HCT116 (cell line): ENCODE data around the gene PCSK9. TPM values are rescaled to one million over a fixed set of nuclear protein-coding genes. Genes with fewer than 3 reads are reported as not detected.

Source experiments
- ATAC-seq: fragments of 200-7000 bp; cut with Tn5 transposase; 2 replicates; pipeline ENCODE4 v1.9.1; 2020; ENCODE audit warnings: mild to moderate bottlenecking, moderate library complexity
- BruUV-seq: library from RNA; stranded (reverse); fragments of 400-500 nt; replicated peaks from 2 replicates; lab custom pipeline; 2021; lab: Mats Ljungman, UMichigan
- CTCF ChIA-PET: fragments of 300-600 bp; sonication (Branson Sonifier 250); formaldehyde crosslinking; loops from one replicate; lab custom pipeline; 2021; ENCODE audit warnings: antibody characterized with exemption; lab: Charles Lee
- POLR2A ChIA-PET: fragments of 300-600, 350-600 bp; sonication (Branson Sonifier 250); formaldehyde crosslinking; loops from one replicate; lab custom pipeline; 2021; ENCODE audit warnings: antibody characterized with exemption; lab: Charles Lee
- RAD21 ChIA-PET, 2 experiments: fragments of 300-600 bp; sonication (Branson Sonifier 250); formaldehyde crosslinking; loops; one replicate each; lab custom pipeline; 2023; ENCODE audit warnings: low total read pairs in 2 of 2; ENCODE audit not compliant: uncharacterized antibody in 2 of 2, unreplicated experiment in 2 of 2, low non-redundant PET in 1 of 2; lab: Charles Lee
- DNase-seq: peaks from one replicate; pipeline ENCODE4 v3.0.0-alpha.2; 2010; ENCODE audit warnings: low read depth, low spot score
- H2AFZ ChIP-seq: fragments of 200-600 bp; shearing (Covaris generic), sonication (generic); 2 replicates; pipeline ENCODE4 v1.6.1; 2017; ENCODE audit warnings: low read depth, mixed run types, mixed read lengths, antibody characterized with exemption, low read length; ENCODE audit not compliant: poor library complexity, severe bottlenecking
- H3K27ac ChIP-seq: 2 replicates; pipeline ENCODE4 v1.5.1; 2012; ENCODE audit warnings: low read depth, low read length
- H3K27me3 ChIP-seq: fragments of 200-600 bp; sonication (generic); 2 replicates; pipeline ENCODE4 v1.6.1; 2016; ENCODE audit warnings: mixed run types, low read length, mixed read lengths; ENCODE audit not compliant: insufficient read depth
- H3K36me3 ChIP-seq, 2 experiments: fragments of 200-500 bp in 1 of 2; fragments of 200-600 bp in 1 of 2; sonication (Bioruptor generic) in 1 of 2; sonication (generic) in 1 of 2; 2 replicates each; pipeline versions ENCODE4 v1.5.1 to v1.6.1; 2014 to 2016; ENCODE audit warnings: low read length in 2 of 2, inconsistent platforms in 1 of 2, mixed read lengths in 1 of 2, mixed run types in 1 of 2; ENCODE audit not compliant: insufficient read depth in 2 of 2, control insufficient read depth in 1 of 2
- H3K4me1 ChIP-seq, 2 experiments: fragments of 200-600 bp in 1 of 2; sonication (generic) in 1 of 2; 2 replicates each; pipeline versions ENCODE4 v1.5.1 to v1.6.1; 2012 to 2017; ENCODE audit warnings: low read length in 2 of 2, inconsistent platforms in 1 of 2, mild to moderate bottlenecking in 1 of 2, mixed read lengths in 1 of 2, mixed run types in 1 of 2, moderate library complexity in 1 of 2; ENCODE audit not compliant: insufficient read depth in 2 of 2, control insufficient read depth in 1 of 2
- H3K4me2 ChIP-seq: fragments of 200-600 bp; sonication (generic); 2 replicates; pipeline ENCODE4 v1.6.1; 2017; ENCODE audit warnings: mixed run types, low read length, mixed read lengths
- H3K4me3 ChIP-seq, 2 experiments: fragments of 200-600 bp in 1 of 2; sonication (generic) in 1 of 2; replicated peaks in 1 of 2; 2 replicates each; pipeline ENCODE4 v1.5.1; 2011 to 2016; ENCODE audit warnings: low read length in 2 of 2, control low read depth in 1 of 2, low read depth in 1 of 2, mild to moderate bottlenecking in 1 of 2, mixed read lengths in 1 of 2, mixed run types in 1 of 2
- H3K79me2 ChIP-seq: fragments of 200-600 bp; sonication (generic); 2 replicates; pipeline ENCODE4 v1.6.1; 2017; ENCODE audit warnings: mild to moderate bottlenecking, mixed run types, low read length, moderate library complexity, mixed read lengths; ENCODE audit not compliant: insufficient read depth
- H3K9ac ChIP-seq: fragments of 200-600 bp; sonication (generic); 2 replicates; pipeline ENCODE4 v1.6.1; 2016; ENCODE audit warnings: low read length, mixed read lengths
- H3K9me2 ChIP-seq: fragments of 200-600 bp; sonication (generic), shearing (Covaris generic); 2 replicates; pipeline ENCODE4 v1.6.1; 2017; ENCODE audit warnings: mixed run types, mild to moderate bottlenecking, moderate library complexity; ENCODE audit not compliant: insufficient read depth
- H3K9me3 ChIP-seq, 2 experiments: fragments of 200-500 bp in 1 of 2; fragments of 200-600 bp in 1 of 2; sonication (Bioruptor generic) in 1 of 2; sonication (generic) in 1 of 2; 2 replicates each; pipeline ENCODE4 v1.6.1; 2014 to 2017; ENCODE audit warnings: low read length in 2 of 2, mixed read lengths in 2 of 2, inconsistent platforms in 1 of 2, low read depth in 1 of 2, mild to moderate bottlenecking in 1 of 2, mixed run types in 1 of 2, moderate library complexity in 1 of 2; ENCODE audit not compliant: control insufficient read depth in 1 of 2, insufficient read depth in 1 of 2
- H4K20me1 ChIP-seq: fragments of 200-600 bp; sonication (generic), shearing (Covaris generic); 2 replicates; pipeline ENCODE4 v1.6.1; 2017; ENCODE audit warnings: mixed run types, mild to moderate bottlenecking, moderate library complexity; ENCODE audit not compliant: insufficient read depth
- ATF3 ChIP-seq: IDR thresholded peaks from 2 replicates; pipeline ENCODE4 v1.6.1; 2012
- CBX3 ChIP-seq: IDR thresholded peaks from 2 replicates; pipeline ENCODE4 v1.6.1; 2012; ENCODE audit warnings: low read depth
- CEBPB ChIP-seq: IDR thresholded peaks from 2 replicates; pipeline ENCODE4 v1.6.1; 2012; ENCODE audit warnings: low read depth
- EZH2 ChIP-seq: fragments of 200-600 bp; sonication (generic); IDR thresholded peaks from 2 replicates; pipeline ENCODE4 v1.6.1; 2017; ENCODE audit warnings: antibody characterized with exemption, mixed run types
- EZH2phosphoT487 ChIP-seq: fragments of 200-600 bp; IDR thresholded peaks from 2 replicates; pipeline ENCODE4 v1.6.1; 2018; ENCODE audit warnings: antibody characterized with exemption, borderline replicate concordance
- FOSL1 ChIP-seq: IDR thresholded peaks from 2 replicates; pipeline ENCODE4 v1.6.1; 2012; ENCODE audit warnings: low read depth
- JUND ChIP-seq: IDR thresholded peaks from 2 replicates; pipeline ENCODE4 v1.6.1; 2012
- MAX ChIP-seq: IDR thresholded peaks from 2 replicates; pipeline ENCODE4 v1.6.1; 2012
- POLR2AphosphoS5 ChIP-seq: IDR thresholded peaks from 2 replicates; pipeline ENCODE4 v1.6.1; 2011; ENCODE audit warnings: mild to moderate bottlenecking, low read depth, low read length, moderate library complexity
- SIN3A ChIP-seq: IDR thresholded peaks from 2 replicates; pipeline ENCODE4 v1.6.1; 2012; ENCODE audit warnings: low read depth
- SP1 ChIP-seq: IDR thresholded peaks from 2 replicates; pipeline ENCODE4 v1.6.1; 2012; ENCODE audit warnings: low read depth
- TCF7L2 ChIP-seq: IDR thresholded peaks from 2 replicates; pipeline ENCODE4 v1.7.0; 2011; ENCODE audit warnings: borderline replicate concordance, inconsistent platforms; ENCODE audit not compliant: insufficient read depth, insufficient read length; ENCODE audit errors: extremely low read depth
- YY1 ChIP-seq: IDR thresholded peaks from 2 replicates; pipeline ENCODE4 v1.6.1; 2011; ENCODE audit warnings: low read length, low read depth, moderate library complexity, mild to moderate bottlenecking; ENCODE audit not compliant: insufficient replicate concordance; ENCODE audit errors: extremely low read depth
- ZBTB33 ChIP-seq: IDR thresholded peaks from 2 replicates; pipeline ENCODE4 v1.6.1; 2011; ENCODE audit warnings: mild to moderate bottlenecking, low read length, moderate library complexity; ENCODE audit not compliant: insufficient replicate concordance; ENCODE audit errors: extremely low read depth
- intact Hi-C: fragments of 100-400 bp; cut with micrococcal nuclease; formaldehyde crosslinking; loops from 2 replicates; pipeline ENCODE4 v1.10.0; 2022
- total RNA-seq: library from RNA; stranded (reverse); gene quantifications from one replicate; pipeline ENCODE4 v1.2.1, GENCODE V29; 2021; ENCODE audit not compliant: unreplicated experiment

The PCSK9 gene
- total RNA-seq, 1 experiment from 2014 or later = 39.6 TPM

GRCh38 chr1:55048453-55049270, 9.3 kb downstream of the PCSK9 start (continued):
- no peak for TF ChIP-seq ATF3

GRCh38 chr1:55049271-55049913, 10.0 kb downstream of the PCSK9 start:
- Histone ChIP-seq H3K4me3 (no peak overlapping the region), H3K79me2 (no peaks in the 10 kb centered on the region)
- TF ChIP-seq JUND (no peak), YY1 (no peak), ZBTB33 (no peak), FOSL1 (no peak), SP1 (no peak), EZH2 (no peak), MAX (no peak), EZH2phosphoT487 (no peak), CEBPB (no peak), SIN3A (no peak), POLR2AphosphoS5 (no peak), TCF7L2 (no peak), ATF3 (no peak), CBX3 (no peak)
- TF ChIP-seq, all 23 proteins: peak for 0
- Histone ChIP-seq H4K20me1 (no peaks in the 10 kb centered on the region), H3K9me2 (no peaks in the 10 kb centered on the region), H3K36me3 (0 out of 4 replicates have a peak, but pooled peaks cover 0 to 5% of the 10 kb centered on the region in 2 experiments), H3K9ac (no peak overlapping the region), H2AFZ (no peak overlapping the region), H3K27me3 (no peaks in the 10 kb centered on the region), H3K4me2 (no peak overlapping the region), H3K9me3 (no peaks in the 10 kb centered on the region), H3K4me1 (no peaks in the 10 kb centered on the region), H3K27ac (no peak overlapping the region)
- ChIA-PET RAD21 (no interaction called here), CTCF (interaction anchor here (1.1 kb wide), 1 partner anchor 104 kb away, joined by 3 read pairs; no protein-coding TSS in a partner anchor), POLR2A (no interaction called here)
- intact Hi-C loops = no loop called here
- ATAC-seq = no peak
- no peak for DNase-seq
- no TSS peak for BruUV-seq
